HG03108 (cell line): ENCODE data around the gene OR51M1.
"Not testable (repeated sequence)": the region's sequence is repeated elsewhere in the genome, so short reads cannot be mapped to it uniquely, and the experiment has no call there.

ENCODE experiments used
- ATAC-seq: cut with Tn5 transposase; IDR thresholded peaks from one replicate; pipeline ENCODE4 v1.9.1; 2021; ENCODE audit warnings: moderate library complexity; ENCODE audit not compliant: unreplicated experiment

OR51M1 gene, protein sequence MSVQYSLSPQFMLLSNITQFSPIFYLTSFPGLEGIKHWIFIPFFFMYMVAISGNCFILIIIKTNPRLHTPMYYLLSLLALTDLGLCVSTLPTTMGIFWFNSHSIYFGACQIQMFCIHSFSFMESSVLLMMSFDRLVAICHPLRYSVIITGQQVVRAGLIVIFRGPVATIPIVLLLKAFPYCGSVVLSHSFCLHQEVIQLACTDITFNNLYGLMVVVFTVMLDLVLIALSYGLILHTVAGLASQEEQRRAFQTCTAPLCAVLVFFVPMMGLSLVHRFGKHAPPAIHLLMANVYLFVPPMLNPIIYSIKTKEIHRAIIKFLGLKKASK

GRCh38 chr11:5383576-5383975, at the start of gene OR51M1:
Gene OR51M1 (plus strand): TSS chr11:5383812. CDS start chr11:5389399, 5,587 bp downstream.
- ATAC-seq: no peak

DNA sequence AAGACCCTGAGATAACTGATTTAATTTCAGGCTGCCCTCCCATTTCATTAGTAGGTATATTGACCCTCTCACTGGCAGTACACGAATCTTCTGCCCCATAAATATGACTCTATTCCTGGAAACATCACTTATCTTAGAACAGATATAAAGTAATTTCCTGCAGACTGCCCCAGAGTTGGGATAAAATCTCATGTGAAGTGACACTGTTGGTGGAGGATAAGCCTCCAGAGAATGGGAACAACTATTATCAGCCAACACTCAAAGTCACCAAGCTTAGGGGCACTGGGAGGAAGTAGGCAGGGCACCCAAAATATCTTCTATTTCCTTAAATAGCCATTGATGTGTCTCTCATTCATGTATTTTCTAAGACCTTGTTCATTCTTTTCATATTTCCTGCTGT, 48.4 kb upstream of the OR51M1 start:
- ATAC-seq: no peak

DNA sequence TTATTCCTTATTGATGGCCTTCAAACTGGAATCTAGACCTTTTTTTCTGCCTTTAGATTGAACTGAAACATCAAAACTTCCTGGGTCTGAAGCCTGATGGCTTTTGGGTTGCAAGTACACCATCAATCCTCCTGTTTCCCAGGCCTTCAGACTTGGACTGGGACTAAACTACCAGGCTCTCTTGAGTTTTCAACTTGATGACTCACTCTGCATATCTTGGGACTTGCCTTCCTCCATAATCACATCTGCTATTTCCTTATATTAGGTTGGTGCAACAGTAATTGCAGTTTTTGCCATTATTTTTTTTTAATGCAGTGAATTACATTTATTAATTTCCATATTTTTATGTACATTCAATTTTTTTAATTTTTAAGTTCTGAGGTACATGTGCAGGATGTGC, 47.3 kb upstream of the OR51M1 start:
- no peak for ATAC-seq

GRCh38 chr11:5337253-5337652, 46.4 kb upstream of the OR51M1 start:
- not testable (repeated sequence) for ATAC-seq

- ATAC-seq: peak; percentile 78
These were observed 43.8 kb upstream of the OR51M1 start for GRCh38 chr11:5339771-5340322.

GRCh38 chr11:5343474-5344335, 39.9 kb upstream of the OR51M1 start, which contains the start of gene OR51B5:
Gene OR51B5 (minus strand): TSS chr11:5343524. CDS start chr11:5343524, 0 bp downstream.
- ATAC-seq: no peak

- ATAC-seq: no peak
These were observed 37.8 kb upstream of the OR51M1 start for GRCh38 chr11:5345831-5346230.

GRCh38 chr11:5348551-5349194, 34.9 kb upstream of the OR51M1 start:
- ATAC-seq: no peak

DNA sequence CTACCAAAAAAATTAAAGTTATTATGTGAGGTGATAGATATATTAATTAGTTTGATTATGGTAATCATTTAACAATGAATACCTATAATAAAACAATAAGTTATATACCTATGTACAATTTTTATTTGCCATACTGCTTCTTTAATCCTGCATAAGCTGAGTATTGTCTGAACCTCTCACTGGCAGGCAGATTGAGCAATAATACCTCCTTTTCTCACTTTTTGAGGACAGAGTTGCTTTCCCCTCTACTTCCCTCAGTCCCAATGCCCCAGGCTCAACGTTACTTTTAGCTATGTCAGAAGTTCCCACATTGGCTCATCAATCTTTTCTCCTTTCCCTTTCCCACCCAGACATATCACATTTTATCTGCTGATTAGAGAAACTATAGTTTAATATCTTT, 34.1 kb upstream of the OR51M1 start:
- no peak for ATAC-seq

DNA sequence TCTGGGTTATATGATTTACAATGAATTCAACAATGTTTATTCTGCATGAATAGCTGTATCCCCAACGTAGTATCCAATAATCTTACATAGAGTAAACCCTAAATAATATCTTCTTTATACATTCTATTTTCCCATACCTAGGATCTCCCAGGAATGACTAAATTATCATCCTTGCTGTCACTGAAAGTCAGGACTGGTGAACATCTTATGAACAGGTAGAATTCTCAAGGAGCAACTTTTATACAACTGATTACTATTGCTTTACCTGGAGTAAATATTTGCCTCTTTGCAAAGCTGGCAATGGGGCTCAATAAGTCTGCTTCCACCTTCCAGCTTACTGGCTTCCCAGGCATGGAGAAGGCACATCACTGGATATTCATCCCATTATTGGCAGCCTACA, 32.4 kb upstream of the OR51M1 start, which contains the start of gene OR51B6:
Gene OR51B6 (plus strand): TSS at position 301 of the 400 bp plus-strand sequence. CDS start 0 bp downstream, at position 301.
- ATAC-seq: no peak

- not testable (repeated sequence) for ATAC-seq
These were observed 27.6 kb upstream of the OR51M1 start for GRCh38 chr11:5356031-5356430.

DNA sequence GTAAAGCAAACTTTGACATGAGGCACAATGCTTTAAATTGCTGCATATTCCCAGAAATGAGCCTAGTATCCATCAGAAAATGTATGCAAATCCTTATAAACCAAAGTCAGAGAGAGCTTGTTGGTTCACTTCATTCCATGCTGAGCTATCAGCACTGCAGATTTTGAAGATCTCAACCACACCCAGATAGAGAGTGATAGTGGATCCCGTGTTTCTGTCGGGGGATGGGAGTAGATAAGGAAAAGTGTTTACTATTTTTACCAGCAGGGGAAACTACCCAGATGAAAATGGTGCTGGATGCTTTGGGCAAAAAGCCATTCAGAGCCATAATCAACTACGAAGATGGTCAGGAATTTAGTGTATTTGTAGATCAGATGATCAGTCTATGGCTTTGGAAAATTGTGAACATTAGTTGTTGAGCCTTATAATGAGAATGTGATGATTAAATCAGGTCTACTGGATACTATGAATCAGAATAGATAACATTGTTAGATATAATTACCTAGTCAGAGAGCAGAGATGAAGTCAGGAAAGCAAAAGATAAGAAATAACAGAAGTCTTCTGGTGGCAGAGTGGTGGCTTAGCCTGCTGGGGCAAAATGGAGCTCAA, 21.5 kb upstream of the OR51M1 start:
- no peak for ATAC-seq

- no peak for ATAC-seq
These were observed 19.9 kb upstream of the OR51M1 start for GRCh38 chr11:5363679-5364078.

- ATAC-seq: no peak
These were observed 19.4 kb upstream of the OR51M1 start for GRCh38 chr11:5364214-5364613.

DNA sequence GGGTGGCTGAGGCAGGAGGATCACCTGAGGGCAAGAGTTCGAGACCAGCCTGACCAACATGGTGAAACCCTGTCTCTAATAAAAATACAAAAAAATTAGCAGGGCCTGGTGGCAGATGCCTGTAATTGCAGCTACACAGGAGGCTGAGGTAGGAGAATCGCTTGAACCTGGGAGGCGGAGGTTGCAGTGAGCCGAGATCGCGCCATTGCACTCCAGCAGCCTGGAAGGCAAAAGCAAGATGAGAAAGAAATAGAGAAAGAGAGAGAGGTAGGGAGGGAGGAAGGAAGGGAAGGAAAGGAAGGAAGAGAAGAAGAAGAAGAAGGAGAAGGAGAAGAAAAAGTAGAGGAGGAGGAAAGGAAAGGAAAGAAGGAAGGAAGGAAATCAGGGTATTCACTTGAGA, 17.2 kb upstream of the OR51M1 start:
- not testable (repeated sequence) for ATAC-seq

DNA sequence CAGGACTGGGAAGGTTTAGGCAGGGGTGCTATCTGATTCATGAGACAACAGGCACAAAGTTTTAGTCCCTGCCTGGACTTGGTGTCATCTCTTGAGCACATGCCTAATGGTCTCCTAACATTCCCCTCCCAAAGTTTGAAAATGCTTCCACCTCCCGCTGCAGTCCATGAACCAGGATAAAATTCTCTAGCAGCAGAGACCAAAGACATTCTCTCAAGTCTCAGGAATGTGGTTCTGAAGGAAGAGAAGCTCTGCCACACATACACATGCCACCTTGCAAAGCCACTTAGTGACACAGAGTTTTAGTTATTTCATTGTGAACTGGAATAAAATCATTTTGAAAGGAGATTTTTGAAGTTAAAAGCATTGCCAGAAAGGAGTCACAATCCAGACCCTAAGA, 16.8 kb upstream of the OR51M1 start:
- ATAC-seq: no peak

- no peak for ATAC-seq
These were observed 16.1 kb upstream of the OR51M1 start for GRCh38 chr11:5367448-5368074.

DNA sequence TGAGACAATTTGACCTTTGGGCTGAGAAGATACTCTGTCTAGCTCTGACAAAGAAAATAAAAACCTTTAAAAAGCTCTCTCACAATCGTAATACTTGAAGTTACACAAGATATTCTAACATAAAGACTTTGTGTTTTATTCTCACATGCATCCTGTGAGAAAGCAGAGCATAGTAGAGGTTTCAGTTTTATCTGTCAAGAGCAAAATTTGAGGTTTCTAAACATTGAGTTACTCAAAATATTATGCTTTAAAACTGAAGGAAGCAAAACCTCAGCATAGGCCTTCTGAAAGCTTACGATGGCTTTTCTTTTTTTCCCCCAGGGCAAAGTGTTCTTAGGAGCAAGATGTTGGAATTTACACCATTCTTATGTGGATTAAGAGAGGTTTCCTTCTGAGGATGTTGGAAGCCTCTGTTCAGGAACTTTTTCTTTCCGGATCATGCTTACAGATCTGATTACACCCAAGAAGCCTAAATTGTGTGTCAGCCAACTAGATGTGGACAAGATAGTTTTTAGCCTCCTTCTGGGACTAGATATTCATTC, 15.0 kb upstream of the OR51M1 start:
- no peak for ATAC-seq

DNA sequence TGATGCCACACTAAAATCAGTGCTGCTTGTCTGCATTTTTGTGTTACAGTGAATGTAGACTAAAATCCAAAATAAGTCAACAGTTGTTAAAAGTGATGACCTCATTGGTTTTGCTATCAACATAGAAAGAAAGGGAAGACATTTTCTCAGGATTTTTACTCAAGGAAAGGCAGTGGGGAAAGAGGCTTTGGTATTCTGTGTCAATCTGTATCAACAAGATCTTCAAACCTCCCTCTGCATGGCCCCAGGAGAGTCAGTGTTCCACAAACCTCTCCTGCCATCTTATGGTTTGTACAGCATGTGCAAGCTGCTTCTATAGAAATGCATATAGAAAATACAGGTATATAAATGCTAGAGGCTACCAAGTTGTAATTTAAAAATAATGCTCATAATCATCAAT, 13.8 kb upstream of the OR51M1 start:
- ATAC-seq: no peak
